ENCODE results near the gene TMEM259. TPM values are rescaled to one million over a fixed set of nuclear protein-coding genes. Genes with fewer than 3 reads are reported as not detected.

The TMEM259 gene
- total and polyA plus RNA-seq, 9 of the 15 experiments (the other 6 are each of a cell fraction or from before 2014, with no cell fraction given), result 0.52 to 231 (median 63.6) TPM

DNA sequence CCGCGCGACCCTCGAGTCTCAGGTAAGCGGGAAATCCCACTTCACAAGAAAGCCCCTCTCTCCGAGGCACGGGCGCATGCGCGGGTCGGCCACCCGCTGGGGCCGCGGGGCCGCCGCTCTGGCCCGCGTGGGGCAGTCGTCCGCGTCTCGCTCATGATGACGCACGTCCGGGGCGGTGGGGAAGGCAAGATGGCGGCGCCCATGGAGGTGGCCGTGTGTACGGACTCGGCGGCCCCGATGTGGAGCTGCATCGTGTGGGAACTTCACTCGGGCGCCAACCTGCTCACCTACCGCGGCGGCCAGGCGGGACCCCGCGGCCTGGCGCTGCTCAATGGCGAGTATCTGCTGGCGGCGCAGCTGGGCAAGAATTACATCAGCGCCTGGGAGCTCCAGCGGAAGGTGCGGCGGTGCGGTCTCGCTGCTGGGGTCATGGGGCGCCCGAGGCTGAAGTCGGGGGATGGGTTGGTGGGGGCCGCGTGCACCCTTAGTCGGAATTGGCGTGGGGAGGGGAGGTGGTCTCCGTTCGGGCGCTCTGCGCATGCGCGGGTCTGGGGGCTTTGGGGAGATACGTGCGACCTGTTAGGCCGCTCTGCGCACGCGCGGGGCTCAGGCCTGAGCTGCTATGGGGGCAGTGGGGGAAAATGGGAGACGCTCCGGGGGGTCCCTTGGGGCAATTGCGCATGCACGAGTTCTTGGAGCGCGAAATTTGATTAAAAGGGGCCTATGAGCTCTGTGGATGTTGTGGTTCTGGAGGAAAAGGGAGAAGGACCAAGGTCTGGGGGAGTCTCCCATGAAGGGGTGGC, 36.6 kb downstream of the TMEM259 start, which contains the start of gene WDR18 (continued):
- TF ChIP-seq, protein P1, sequence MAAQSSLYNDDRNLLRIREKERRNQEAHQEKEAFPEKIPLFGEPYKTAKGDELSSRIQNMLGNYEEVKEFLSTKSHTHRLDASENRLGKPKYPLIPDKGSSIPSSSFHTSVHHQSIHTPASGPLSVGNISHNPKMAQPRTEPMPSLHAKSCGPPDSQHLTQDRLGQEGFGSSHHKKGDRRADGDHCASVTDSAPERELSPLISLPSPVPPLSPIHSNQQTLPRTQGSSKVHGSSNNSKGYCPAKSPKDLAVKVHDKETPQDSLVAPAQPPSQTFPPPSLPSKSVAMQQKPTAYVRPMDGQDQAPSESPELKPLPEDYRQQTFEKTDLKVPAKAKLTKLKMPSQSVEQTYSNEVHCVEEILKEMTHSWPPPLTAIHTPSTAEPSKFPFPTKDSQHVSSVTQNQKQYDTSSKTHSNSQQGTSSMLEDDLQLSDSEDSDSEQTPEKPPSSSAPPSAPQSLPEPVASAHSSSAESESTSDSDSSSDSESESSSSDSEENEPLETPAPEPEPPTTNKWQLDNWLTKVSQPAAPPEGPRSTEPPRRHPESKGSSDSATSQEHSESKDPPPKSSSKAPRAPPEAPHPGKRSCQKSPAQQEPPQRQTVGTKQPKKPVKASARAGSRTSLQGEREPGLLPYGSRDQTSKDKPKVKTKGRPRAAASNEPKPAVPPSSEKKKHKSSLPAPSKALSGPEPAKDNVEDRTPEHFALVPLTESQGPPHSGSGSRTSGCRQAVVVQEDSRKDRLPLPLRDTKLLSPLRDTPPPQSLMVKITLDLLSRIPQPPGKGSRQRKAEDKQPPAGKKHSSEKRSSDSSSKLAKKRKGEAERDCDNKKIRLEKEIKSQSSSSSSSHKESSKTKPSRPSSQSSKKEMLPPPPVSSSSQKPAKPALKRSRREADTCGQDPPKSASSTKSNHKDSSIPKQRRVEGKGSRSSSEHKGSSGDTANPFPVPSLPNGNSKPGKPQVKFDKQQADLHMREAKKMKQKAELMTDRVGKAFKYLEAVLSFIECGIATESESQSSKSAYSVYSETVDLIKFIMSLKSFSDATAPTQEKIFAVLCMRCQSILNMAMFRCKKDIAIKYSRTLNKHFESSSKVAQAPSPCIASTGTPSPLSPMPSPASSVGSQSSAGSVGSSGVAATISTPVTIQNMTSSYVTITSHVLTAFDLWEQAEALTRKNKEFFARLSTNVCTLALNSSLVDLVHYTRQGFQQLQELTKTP (IDR thresholded peaks at IDR 0.05; ENCODE audit: low read depth in 1 of 2, partially characterized antibody in 2 of 2), result no peak
- TF ChIP-seq NFE2L1 (tag; IDR thresholded peaks at IDR 0.05; ENCODE audit: borderline replicate concordance, low read depth), result no peak
- TF ChIP-seq STAT5B (CRISPR knock-in tag; IDR thresholded peaks at IDR 0.05), result no peak
- 0 out of 2 replicates have a peak, but pooled peaks have one; percentile 28 for TF ChIP-seq HLTF (IDR thresholded peaks at IDR 0.05)
- no peak for TF ChIP-seq ZNF695 (CRISPR knock-in tag; IDR thresholded peaks at IDR 0.05)
- TF ChIP-seq CBFA2T3 (IDR thresholded peaks at IDR 0.05), result no peak; the same call in 1 of the 2 replicates
- 0 out of 4 replicates have a peak, but pooled peaks of 1 of the 2 experiments have one; percentile 41 for TF ChIP-seq RCOR1 (IDR thresholded peaks at IDR 0.05; ENCODE audit: borderline replicate concordance in 1 of 2, low read depth in 2 of 2, low read length in 2 of 2)
- TF ChIP-seq, protein P2, sequence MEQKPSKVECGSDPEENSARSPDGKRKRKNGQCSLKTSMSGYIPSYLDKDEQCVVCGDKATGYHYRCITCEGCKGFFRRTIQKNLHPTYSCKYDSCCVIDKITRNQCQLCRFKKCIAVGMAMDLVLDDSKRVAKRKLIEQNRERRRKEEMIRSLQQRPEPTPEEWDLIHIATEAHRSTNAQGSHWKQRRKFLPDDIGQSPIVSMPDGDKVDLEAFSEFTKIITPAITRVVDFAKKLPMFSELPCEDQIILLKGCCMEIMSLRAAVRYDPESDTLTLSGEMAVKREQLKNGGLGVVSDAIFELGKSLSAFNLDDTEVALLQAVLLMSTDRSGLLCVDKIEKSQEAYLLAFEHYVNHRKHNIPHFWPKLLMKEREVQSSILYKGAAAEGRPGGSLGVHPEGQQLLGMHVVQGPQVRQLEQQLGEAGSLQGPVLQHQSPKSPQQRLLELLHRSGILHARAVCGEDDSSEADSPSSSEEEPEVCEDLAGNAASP (IDR thresholded peaks at IDR 0.05), result no peak
- TF ChIP-seq MCM5 (IDR thresholded peaks at IDR 0.05; ENCODE audit: low read depth), result no peak
- TF ChIP-seq HMG20B (CRISPR knock-in tag; IDR thresholded peaks at IDR 0.05), result no peak
- no peak for TF ChIP-seq PHB2 (IDR thresholded peaks at IDR 0.05; ENCODE audit: low read depth)
- TF ChIP-seq YBX1 (IDR thresholded peaks at IDR 0.05), result no peak
- TF ChIP-seq EWSR1 (IDR thresholded peaks at IDR 0.05; ENCODE audit: borderline replicate concordance, low read depth, partially characterized antibody), result no peak
- TF ChIP-seq JUNB (CRISPR knock-in tag; conservative IDR thresholded peaks at IDR 0.05), result no peak
- no peak for TF ChIP-seq HOXB6 (CRISPR knock-in tag; IDR thresholded peaks at IDR 0.05; ENCODE audit: borderline replicate concordance)
- peak; percentile 44; the same call in 1 of the 2 replicates for TF ChIP-seq FOXK1 (CRISPR knock-in tag; IDR thresholded peaks at IDR 0.05; ENCODE audit: borderline replicate concordance)
- 0 out of 4 replicates have a peak, but pooled peaks of 1 of the 2 experiments have one; percentile 11 for TF ChIP-seq TRIM24 (IDR thresholded peaks at IDR 0.05)
- no peak for TF ChIP-seq ZNF3 (CRISPR knock-in tag; IDR thresholded peaks at IDR 0.05)
- TF ChIP-seq BCOR (IDR thresholded peaks at IDR 0.05), result no peak
- no peak for TF ChIP-seq HDAC6 (IDR thresholded peaks at IDR 0.05; ENCODE audit: low read depth, low read length)
- no peak for TF ChIP-seq CBFB (CRISPR knock-in tag; IDR thresholded peaks at IDR 0.05)
- TF ChIP-seq JUND (IDR thresholded peaks at IDR 0.05; ENCODE audit: borderline replicate concordance, low read depth, low read length), result peak; percentile 70
- TF ChIP-seq JUND (tag; IDR thresholded peaks at IDR 0.05; ENCODE audit: borderline replicate concordance, low read depth, low read length), result no peak; the same call in 2 of the 3 replicates
- no peak for TF ChIP-seq KLF13 (tag; IDR thresholded peaks at IDR 0.05; ENCODE audit: borderline replicate concordance, low read depth)
- no peak for TF ChIP-seq ZNF830 (CRISPR knock-in tag; IDR thresholded peaks at IDR 0.05)
